Subcutaneous preadipocyte (primary cell): ENCODE results near the gene RFC2. TPM values are rescaled to one million over a fixed set of nuclear protein-coding genes. Genes with fewer than 3 reads are reported as not detected.

Experiments used
- small RNA-seq: library from RNA; depleted of rRNA; stranded (forward); fragments of <200 nt; gene quantifications from one replicate; pipeline ENCODE3, GENCODE V24; 2012
- total RNA-seq: library from RNA; depleted of rRNA; stranded (reverse); fragments of >200 nt; gene quantifications from 2 replicates; pipeline ENCODE4 v1.2.3, GENCODE V29; 2012

Gene RFC2
- total RNA-seq, result 21.3 and 40.1 TPM in 2 replicates

DNA sequence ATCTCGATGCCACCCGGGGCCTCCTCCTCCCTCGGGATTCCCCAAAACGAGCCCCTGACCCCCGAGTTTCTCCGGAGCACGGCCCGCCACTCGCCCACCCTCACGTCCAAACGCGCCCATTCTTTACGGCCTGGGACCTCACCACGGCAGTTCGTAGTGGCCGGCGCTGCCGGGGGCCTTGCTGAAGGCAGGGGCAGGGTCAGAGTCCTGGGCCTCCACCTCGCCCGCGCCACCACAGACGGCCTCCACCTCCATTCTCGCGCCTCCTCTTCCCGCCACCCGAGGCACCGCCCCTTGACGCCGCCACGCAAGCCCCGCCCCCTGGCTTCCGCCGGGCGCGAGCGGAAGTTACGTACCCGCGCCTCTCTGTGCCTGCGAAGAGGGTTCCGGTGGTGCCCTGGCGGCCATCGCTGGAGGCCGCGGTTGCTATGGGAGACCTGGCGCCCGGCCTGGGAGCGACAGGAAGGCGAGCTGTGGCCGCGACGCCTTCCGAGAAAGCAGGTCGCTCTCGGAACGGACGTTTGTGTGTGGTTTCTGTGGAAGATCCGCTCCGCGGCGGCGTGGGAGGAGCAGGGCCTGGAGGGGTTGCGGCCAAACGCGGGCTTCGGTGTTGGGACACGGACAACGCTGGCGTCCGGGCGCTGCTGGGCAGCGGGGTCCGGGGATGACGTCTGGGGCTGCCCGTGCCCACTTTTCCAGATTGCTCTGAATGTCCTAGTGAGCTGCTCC, at the start of gene RFC2:
RFC2 (minus strand) TSS at position 271 of the 729 bp plus-strand sequence; CDS start at position 255, 16 bp downstream.

DNA sequence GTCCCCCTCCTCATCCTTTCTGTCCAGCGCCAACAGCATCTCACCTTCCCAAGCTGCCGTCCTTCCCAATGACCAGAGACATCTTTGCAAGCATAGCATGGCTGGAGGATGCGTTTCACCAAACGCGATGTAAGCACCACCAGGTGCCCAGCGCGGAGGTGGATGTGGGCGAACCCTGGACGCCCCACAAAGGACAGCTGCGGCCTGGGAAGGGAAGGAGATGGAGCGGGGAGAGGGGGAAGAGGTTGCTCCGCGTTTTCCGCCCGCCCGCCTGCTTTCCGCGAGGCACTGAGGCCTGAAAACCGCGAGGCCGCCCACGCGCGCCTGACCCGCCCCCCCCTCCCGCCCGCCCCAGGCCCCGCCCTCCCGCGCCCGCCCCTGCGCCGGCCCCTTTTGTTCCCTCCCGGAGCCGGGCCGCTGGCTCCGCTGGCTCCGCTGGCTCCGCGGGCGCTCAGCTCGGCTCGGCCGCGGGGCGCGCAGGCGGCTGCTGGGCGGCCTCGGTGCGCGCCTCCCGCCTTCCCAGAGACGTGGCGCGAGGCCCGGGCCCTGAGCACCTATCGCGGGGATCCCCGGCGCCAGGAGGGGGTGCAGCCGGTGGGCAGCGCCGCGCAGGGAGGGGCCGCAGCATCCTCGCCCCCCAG, 34.9 kb upstream of the RFC2 start, which contains the start of gene CLIP2:
CLIP2 (plus strand) TSS at position 390 of the 641 bp plus-strand sequence. CDS start 28,140 bp downstream, outside the sequence.

Small RNA genes lying within 50 kb of the gene (small RNA-seq; reads per million reads assigned to genes)
- 40.8 reads per million, percentile 98 among the genes with 10 or more reads in this experiment for gene MIR590

Other genes starting within 250 kb of the RFC2 start
- gene ELN, start 226.2 kb downstream of the RFC2 start, total RNA-seq, result 0.98 and 1.5 TPM in 2 replicates
- 41.5 and 46.7 TPM in 2 replicates for gene LIMK1, start 170.6 kb downstream of the RFC2 start, total RNA-seq
- 229 and 297 TPM in 2 replicates for gene EIF4H, start 80.0 kb downstream of the RFC2 start, total RNA-seq
- 0.20 TPM in 1 of 2 replicates, not detected in the other for gene LAT2, start 44.4 kb downstream of the RFC2 start, total RNA-seq
- 42.6 and 52.8 TPM in 2 replicates for gene CLIP2, start 35.0 kb upstream of the RFC2 start, total RNA-seq
- gene GTF2IRD1, start 199.5 kb upstream of the RFC2 start, total RNA-seq, result 4.7 and 5.9 TPM in 2 replicates